Astrocyte of the spinal cord (primary cell): ENCODE measurements around the gene CREG2.

ENCODE experiments used
- DNase-seq: peaks from one replicate; pipeline ENCODE4 v3.0.0; 2011; ENCODE audit warnings: low read depth, low spot score
- H3K4me3 ChIP-seq: 2 replicates; pipeline ENCODE4 v1.5.1; 2011; ENCODE audit warnings: low read depth, mild to moderate bottlenecking, low read length, moderate library complexity
- in situ Hi-C: cut with HindIII; loops from 2 replicates; pipeline ENCODE4 v1.10.0; 2017; ENCODE audit warnings: low sequenced_read_pairs
- TF ChIP-seq, protein P1 (sequence below): IDR thresholded peaks from 2 replicates; pipeline ENCODE4 v1.5.1; 2012; ENCODE audit warnings: low read depth, mild to moderate bottlenecking, low read length, inconsistent platforms

The CREG2 gene

DNA sequence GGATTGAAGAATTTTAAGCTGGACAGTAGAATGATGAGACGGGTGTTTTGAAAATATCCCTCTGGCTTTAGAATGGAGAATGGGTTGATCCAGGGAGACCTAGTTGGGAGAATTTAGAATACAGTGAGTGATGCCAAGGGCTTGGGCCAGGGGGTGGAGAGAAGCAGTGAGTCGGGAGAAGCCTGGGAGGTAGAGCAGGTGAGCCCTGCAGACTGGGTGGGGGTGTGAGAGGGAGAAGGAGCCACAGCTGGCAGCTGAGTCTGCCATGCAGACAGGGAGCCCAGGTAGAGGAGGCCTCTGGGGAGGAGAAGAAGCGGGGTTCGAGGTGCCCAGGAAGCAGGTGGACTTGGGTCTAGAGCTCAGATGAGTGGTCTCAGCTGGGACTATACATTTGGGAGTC, 18.2 kb downstream of the CREG2 start:
- no peak overlapping the region for H3K4me3 ChIP-seq
- TF ChIP-seq, protein P1, sequence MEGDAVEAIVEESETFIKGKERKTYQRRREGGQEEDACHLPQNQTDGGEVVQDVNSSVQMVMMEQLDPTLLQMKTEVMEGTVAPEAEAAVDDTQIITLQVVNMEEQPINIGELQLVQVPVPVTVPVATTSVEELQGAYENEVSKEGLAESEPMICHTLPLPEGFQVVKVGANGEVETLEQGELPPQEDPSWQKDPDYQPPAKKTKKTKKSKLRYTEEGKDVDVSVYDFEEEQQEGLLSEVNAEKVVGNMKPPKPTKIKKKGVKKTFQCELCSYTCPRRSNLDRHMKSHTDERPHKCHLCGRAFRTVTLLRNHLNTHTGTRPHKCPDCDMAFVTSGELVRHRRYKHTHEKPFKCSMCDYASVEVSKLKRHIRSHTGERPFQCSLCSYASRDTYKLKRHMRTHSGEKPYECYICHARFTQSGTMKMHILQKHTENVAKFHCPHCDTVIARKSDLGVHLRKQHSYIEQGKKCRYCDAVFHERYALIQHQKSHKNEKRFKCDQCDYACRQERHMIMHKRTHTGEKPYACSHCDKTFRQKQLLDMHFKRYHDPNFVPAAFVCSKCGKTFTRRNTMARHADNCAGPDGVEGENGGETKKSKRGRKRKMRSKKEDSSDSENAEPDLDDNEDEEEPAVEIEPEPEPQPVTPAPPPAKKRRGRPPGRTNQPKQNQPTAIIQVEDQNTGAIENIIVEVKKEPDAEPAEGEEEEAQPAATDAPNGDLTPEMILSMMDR, result no peak
- DNase-seq, result no peak
- in situ Hi-C loops, result no loop called here

DNA sequence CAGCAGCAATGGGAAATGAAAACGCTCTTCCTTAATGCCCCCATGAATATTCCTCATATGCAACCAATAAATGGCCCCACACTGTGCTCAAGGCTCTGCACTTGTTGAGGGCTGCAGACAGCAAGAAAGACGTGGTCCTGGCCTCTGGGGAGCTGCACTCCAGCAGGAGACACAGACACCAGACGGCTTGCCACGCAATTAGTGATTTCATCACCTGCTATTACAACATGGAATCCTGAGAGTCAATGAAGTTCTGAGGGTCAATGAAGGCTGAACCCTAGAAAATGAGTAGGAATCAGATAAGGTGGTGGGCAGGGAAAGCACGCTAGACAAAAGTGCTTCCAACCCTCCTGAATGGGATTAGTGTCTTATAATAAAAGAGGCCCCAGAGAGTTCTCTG, 18.9 kb downstream of the CREG2 start:
- no peak overlapping the region for H3K4me3 ChIP-seq
- DNase-seq, result no peak
- in situ Hi-C loops, result no loop called here
- TF ChIP-seq, protein P1, result no peak

DNA sequence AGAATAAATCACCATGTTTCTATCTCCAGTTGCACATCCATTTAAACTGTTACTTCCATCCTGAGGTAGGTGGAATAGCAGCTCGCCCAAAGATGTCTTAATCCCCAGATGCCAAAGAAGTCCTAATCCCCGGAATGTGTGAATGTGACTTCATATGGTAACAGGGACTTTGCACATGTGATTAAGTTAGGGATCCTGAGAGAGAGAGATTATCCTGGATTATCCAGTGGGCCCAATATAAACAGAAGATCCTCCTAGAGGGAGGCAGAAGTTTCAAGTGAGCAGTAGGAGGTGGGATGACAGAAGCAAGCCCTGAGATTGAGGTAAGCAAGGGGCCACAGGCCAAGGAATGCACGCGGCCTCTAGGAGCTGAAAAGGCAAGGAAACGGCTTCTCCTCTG, 19.8 kb downstream of the CREG2 start:
- in situ Hi-C loops, result no loop called here

DNA sequence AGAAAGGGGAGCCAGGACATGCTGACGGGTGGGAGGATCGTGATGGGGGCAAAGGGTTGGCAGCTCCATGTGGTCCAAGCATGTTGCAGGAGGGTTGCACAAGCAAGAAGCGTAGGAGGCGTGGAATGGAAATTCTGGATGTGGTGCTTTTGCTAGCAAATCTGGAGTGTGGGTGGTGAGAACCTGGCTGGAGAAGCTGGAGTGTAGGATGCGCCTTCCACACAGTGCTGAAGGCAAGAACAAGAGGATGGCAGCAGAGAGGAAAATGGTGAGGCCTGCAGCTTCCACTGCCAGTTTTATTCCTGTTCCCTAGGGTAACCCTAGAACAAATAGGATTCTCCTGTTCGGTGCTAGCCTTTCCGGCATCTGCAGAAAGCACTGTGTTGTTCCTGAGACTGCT, 22.4 kb downstream of the CREG2 start:
- H3K4me3 ChIP-seq, result no peak overlapping the region
- DNase-seq, result no peak
- TF ChIP-seq, protein P1, result no peak
- in situ Hi-C loops, result no loop called here

More for the DNA sequence above, 19.8 kb downstream of the CREG2 start:
- H3K4me3 ChIP-seq, result no peak overlapping the region
- TF ChIP-seq, protein P1, result no peak
- no peak for DNase-seq

DNA sequence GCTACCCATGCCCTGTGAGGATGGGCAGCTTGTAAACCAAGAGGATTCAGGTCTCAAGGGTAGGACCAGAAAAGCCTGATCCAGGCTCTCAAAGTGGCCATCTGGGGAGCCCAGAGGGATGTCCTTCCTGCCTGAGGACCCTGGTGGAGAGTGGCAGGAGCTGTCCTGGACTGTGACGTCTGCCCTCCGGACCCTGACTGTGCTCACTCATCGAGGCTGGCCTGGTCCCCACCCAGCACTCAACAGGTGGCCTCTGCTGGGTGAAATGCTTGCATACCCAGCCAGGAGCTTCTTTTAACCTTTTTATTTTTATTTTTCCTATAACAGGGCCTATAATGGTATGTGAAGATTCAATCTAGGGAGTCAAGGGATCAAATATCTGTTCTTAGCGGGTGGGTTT, 24.5 kb downstream of the CREG2 start:
- DNase-seq, result no peak
- in situ Hi-C loops, result no loop called here
- TF ChIP-seq, protein P1, result no peak
- H3K4me3 ChIP-seq, result no peak overlapping the region

DNA sequence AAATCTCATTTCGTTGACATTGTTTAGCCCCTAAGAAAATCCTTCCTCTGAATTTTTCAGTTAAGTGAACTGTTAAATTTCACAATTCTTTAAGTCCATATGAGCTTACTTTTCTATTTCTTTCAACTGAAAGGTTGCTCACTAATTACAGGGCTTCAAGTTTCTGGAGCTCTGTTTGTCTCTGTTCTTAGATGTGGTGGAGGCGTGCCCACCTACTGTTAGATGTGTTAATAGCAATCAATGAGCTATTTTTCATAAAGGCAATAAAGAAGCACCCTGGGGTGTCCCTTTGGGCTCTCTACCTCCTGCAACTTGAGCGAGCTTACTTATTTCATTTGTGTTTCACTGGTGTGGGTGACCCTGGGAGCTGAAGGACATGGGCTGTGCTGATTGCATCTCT, 25.0 kb downstream of the CREG2 start:
- DNase-seq, result no peak
- TF ChIP-seq, protein P1, result no peak
- in situ Hi-C loops, result no loop called here
- no peak overlapping the region for H3K4me3 ChIP-seq

DNA sequence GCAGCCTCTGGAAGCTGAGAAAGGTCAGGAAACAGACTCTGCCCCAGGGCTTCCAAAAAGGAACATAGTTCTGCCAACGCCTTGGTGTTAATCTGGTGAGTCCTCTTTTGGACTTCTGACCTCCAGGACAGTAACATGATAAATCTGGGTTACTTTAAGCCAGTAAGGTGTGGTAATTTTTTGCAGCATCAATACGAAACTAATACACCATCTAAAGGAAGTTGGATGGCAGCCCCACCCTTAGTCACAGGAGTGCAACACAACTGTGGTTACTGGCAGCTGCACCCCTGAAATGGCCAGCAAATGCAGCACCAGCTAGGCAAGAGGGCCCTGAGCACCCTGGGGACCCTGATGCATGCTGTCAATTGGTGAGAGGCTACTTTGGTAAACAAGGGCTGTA, 25.8 kb downstream of the CREG2 start:
- TF ChIP-seq, protein P1, result no peak
- in situ Hi-C loops, result no loop called here
- no peak for DNase-seq
- no peak overlapping the region for H3K4me3 ChIP-seq
